NCI-H345 treated with DMSO at 0.1 percent for 48 hours (cell line): ENCODE results near the gene PLAAT2.
"Not testable (repeated sequence)": the region's sequence is repeated elsewhere in the genome, so short reads cannot be mapped to it uniquely, and the experiment has no call there.

Experiments used
- DNase-seq: peaks from one replicate; lab custom pipeline; 2025; ENCODE audit not compliant: unreplicated experiment; lab: John Stamatoyannopoulos, UW

Gene PLAAT2

GRCh38 chr11:63581224-63581623, 18.0 kb upstream of the PLAAT2 start:
- not testable (repeated sequence) for DNase-seq

DNA sequence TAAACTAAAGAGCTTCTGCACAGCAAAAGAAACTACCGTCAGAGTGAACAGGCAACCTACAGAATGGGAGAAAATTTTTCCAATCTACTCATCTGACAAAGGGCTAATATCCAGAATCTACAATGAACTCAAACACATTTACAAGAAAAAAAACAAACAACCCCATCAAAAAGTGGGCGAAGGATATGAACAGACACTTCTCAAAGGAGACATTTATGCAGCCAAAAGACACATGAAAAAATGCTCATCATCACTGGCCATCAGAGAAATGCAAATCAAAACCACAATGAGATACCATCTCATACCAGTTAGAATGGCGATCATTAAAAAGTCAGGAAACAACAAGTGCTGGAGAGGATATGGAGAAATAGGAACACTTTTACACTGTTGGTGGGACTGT, 15.7 kb upstream of the PLAAT2 start:
- DNase-seq = not testable (repeated sequence)

DNA sequence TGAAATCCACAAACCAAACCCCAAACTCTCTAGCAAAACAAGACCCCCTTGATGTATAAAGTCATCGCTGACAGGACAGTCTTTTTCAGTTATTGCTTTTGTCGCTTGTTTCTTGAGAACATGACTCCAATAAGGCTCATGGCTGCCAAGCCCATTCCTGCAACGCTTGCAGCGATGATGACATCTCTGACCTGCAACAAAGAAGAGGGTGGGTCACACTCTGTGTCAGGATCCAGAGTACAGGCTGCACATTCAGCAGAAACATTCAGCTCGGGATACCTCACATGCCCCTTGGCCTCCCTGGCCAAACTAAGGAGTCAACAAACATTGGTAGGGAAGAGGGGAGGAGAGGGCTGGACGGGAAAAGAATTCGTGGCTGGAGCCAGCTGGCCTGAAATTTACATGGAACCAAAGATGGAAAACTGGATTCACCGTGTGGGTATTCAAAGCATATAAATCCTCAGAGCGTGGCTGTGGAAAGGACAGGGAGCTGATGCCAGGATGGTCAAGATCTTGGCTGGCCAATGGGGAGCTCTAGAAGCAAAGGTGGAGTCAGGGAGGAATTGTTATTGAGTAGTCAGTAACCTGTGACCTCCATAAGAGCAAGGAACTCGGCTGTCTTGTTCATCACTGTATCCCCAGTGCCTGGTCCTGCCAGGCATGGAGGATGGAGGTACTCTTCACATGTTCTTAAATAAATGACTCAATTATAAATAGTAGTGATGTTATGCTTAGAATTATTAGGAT, 11.8 kb upstream of the PLAAT2 start:
- DNase-seq = no peak

DNA sequence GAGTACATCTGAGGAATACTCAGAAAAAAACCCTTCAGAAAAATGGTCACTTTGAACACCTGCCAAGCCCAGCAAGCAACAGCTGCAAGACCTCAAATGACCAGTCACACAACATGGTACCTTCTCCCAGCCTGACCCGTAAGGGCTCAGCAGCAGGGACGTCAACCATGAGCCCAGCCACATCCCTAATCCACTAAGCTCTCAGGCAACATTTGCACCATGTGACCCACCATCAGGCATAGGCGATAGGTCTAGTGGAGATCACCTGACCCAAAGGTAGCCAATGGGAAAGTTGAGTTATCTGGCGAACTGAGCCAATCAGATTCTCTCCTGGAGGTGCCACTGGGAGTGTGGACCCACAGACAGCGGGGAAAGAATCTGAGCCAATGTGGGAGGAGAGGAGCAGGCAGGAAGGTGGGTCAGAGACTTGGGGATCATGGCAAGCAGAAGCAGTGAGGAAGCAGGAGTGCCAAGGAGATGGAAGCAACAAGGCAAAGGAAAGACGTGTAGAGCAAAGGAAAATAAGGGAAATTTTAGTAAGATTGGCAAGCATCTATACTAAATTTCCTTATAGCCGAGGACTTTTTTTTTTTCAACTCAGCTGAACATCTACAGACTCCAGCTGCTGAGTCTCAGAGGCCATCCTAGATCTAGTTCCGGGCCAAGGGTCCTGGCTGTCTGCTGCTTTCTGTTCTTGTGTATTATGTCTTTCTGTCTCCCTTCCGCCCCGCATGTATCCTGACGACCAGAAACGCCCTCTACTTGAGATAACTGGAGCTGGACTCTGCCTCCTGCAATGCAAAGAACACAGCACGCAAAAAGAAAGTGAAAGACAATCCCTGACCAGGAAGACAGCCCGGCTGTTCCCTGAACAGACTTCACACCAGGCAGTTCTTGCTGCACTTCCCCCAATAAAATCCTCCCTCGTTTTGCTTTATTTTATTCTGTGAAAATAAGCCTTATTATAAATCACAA, 11.0 kb upstream of the PLAAT2 start:
- DNase-seq = no peak

GRCh38 chr11:63572026-63572688, 9.0 kb upstream of the PLAAT2 start:
- DNase-seq = no peak

- DNase-seq = no peak
These were observed 6.4 kb upstream of the PLAAT2 start for GRCh38 chr11:63569570-63569969.

GRCh38 chr11:63567044-63567840, 4.1 kb upstream of the PLAAT2 start:
- DNase-seq = no peak

- DNase-seq = no peak
These were observed 1.7 kb upstream of the PLAAT2 start for GRCh38 chr11:63564784-63565350.

GRCh38 chr11:63564056-63564774, 1.0 kb upstream of the PLAAT2 start:
- DNase-seq = no peak

- no peak for DNase-seq
These were observed 2.5 kb downstream of the PLAAT2 start for GRCh38 chr11:63560506-63561180.

DNA sequence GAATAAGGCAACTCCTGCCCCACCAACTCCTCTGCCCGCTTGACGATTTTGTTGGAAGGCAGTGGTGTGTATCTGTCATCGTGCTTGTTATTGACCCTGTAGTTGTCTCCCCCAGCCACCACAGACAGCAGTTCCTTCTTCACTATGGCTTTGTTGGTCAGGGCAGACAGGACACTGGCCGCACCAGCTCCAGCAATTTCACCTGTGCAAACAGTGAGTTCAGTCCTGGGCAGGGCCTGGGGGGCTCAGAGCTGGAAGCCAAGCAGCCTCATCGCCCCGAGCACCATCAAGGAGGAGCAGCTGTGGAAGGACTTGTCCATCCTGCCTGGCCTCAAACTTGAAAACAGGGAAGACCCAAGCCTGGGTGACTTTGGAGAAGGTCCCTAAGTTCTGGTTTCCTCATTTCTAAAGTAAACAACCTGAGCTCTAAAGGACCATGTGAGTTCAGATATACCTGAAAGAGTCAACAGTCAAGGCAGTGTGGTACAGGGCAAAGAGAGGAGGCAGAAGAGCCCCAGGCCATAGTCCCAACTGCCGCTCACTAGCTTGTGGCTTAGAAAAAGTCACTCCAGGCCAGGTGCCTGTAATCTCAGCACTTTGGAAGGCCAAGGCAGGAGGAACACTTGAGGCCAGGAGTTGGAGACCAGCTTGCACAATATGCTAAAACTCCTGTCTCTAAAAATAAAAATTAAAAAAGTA, 4.6 kb downstream of the PLAAT2 start:
- DNase-seq = no peak

DNA sequence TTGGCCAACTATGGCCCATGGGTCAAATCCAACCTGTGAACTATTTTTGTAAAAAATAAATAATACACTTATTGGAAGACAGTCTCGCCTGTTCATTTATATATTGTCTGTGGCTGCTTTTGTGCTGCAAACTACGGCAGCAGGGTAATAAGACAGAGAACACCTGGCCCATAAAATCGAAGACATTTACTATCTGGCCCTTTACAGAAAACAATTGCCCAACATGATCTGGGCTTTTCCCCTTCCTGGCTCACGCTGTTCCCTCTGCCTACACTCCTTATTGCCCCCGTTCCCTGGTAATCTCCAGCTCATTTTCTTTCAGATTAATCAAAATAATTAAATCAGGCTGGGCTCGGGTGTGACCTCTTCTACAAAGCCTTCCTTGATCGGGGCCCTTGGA, 5.6 kb downstream of the PLAAT2 start:
- DNase-seq = no peak

DNA sequence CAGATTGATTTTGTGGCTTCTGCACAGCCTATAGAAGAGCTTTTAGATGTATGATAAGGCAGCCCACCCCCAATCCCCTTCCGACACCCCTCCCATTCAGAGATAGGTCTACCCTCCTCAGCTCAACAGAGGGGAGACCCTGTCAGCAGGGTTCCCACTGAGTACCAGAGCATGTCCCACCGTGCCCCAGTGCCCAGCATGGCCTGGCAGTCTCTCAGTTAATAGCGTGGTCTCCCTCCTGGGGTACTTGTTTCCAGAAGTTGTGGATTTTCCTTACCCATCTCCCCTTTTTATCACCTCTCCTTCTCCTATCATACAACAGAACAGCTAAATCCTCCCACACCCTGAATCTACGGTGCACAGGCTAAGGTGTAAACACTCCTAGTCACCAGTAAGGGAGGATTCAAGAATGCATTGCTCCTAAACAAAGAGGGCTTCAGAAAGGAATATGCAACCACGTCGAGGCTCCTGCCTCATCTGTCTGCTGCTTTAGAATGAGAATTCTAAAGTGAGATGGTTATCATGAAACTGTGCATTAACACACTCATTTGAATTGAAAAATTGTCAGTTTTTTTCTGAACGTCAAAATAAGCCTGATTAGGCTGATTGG, 6.7 kb downstream of the PLAAT2 start:
- no peak for DNase-seq

GRCh38 chr11:63554877-63555223, 8.3 kb downstream of the PLAAT2 start:
- DNase-seq = no peak

- DNase-seq = no peak
These were observed 9.4 kb downstream of the PLAAT2 start for GRCh38 chr11:63553759-63554158.

DNA sequence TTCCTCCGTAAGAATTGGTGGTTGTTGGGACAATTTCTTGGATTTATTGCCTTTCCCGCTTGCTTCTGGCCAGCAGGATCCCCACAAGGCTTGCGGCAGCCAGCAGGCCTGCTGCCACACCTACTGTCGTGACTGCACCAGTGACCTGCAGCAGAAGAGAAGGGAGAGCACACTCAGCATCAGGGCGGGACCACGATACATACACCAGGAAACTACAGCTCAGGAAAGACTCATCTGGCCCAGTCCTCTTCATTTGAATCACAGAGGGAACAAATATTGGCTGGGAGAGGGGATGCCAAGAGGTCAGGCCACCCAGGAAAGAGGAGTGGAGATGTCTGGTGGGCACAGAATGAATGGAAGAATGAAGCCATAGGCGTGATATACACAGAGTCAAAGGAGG, 10.3 kb downstream of the PLAAT2 start:
- DNase-seq = no peak

DNA sequence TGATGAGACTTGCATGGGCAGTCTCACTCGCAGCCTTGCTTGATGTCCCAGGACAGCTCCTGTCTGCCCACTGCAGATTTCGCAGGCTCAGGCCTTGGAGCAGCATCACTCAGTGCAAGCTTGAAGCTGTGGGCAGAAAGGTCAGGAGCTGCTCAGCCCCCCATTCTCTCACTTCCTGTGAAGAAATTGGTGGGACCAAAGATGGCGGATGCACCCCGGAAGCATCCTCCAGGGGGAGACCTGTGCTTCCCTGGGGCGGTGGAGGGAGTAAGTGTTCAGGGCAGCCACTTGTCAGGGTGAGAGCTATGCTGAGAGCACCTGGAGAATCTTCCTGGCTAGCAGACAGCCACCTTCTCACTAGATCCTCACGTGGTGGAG, 11.3 kb downstream of the PLAAT2 start:
- DNase-seq = no peak
